ENCODE measurements around the gene TCF19. TPM values are rescaled to one million over a fixed set of nuclear protein-coding genes. Genes with fewer than 3 reads are reported as not detected.
"Not testable (repeated sequence)": the region's sequence is repeated elsewhere in the genome, so short reads cannot be mapped to it uniquely, and the experiment has no call there.

TCF19 gene
- total and polyA plus RNA-seq, 5 donors from 2014 or later: 8.3 to 13.3 (median 10.9) TPM

DNA sequence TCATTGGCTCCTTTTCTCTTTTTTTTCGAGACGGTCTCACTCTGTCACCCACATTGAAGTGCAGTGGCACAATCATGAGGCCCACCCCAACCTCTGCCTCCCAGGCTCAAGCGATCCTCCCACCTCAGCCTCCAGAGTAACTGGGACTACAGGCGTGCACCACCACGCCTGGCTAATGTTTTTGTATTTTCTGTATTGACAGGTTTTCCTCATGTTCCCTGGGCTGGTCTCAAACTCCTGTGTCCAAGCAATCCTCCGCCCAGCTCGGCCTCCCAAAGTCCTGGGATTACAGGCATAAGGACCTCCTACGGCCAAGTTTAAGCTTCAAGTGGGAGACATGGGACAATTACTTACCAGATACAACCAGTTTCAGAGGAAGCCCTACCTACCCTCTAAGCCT, 21.5 kb downstream of the TCF19 start:
- peaks cover 8% of the 10 kb centered on the region for H3K4me1 ChIP-seq (ENCODE audit: control insufficient read depth, insufficient read depth, low read length, poor library complexity, severe bottlenecking)
- H3K4me3 ChIP-seq (ENCODE audit: low read depth, low read length): peak overlapping the region; percentile 31
- Mint-ChIP-seq H3K27me3 (no peaks in the 10 kb centered on the region), H3K9me3 (no peaks in the 10 kb centered on the region), H3K27ac (no peak overlapping the region), H3K36me3 (no peaks in the 10 kb centered on the region), H3K4me1 (peaks cover 9 to 20% (median 15%) of the 10 kb centered on the region in 4 donors), H3K4me3 (peak overlapping the region in 3 of 4 donors; percentile 23 to 84 (median 74))
- no peaks in the 10 kb centered on the region for H3K9me3 ChIP-seq (ENCODE audit: control insufficient read depth in 2 of 2, low read length in 2 of 2)
- ATAC-seq (ENCODE audit: low read depth in 2 of 2) (no peak), DNase-seq (no peak)
- no peaks in the 10 kb centered on the region for H3K36me3 ChIP-seq (ENCODE audit: control insufficient read depth, insufficient read depth, low read length)
- no peaks in the 10 kb centered on the region for H3K27me3 ChIP-seq (ENCODE audit: control insufficient read depth, insufficient read depth, low read length)
- no peak overlapping the region for H3K27ac ChIP-seq (ENCODE audit: insufficient read depth, low read length, poor library complexity, severe bottlenecking)

DNA sequence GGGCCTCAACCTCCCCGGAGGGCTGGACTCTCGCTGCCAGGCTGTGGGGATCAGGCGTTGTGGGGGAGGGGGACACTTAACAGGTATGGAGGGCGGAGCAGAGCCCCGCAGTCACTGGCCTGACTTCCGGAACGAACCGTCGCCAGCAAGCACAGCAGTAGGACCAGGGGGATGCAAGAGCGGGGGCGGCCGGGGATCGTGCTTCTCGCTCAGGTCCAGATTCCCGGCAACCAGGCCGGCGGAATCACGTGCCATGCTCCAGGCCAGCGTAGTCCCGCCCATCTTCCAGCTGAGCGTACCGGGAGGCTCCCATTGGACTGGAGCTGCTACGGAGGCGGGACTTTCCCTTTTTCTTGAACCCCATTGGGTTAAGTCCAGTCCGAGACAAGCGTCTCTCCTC, 22.1 kb downstream of the TCF19 start:
- Mint-ChIP-seq H3K4me3 (peak overlapping the region; percentile 74 to 89 (median 86)), H3K27ac (peak overlapping the region in 2 of 3 donors; percentile 52 to 84), H3K36me3 (no peaks in the 10 kb centered on the region), H3K9me3 (no peaks in the 10 kb centered on the region), H3K4me1 (peaks cover 9 to 22% (median 15%) of the 10 kb centered on the region in 4 donors), H3K27me3 (no peaks in the 10 kb centered on the region)
- Histone ChIP-seq H3K27me3 (ENCODE audit: control insufficient read depth, insufficient read depth, low read length) (no peaks in the 10 kb centered on the region), H3K27ac (ENCODE audit: insufficient read depth, low read length, poor library complexity, severe bottlenecking) (no peak overlapping the region), H3K4me3 (ENCODE audit: low read depth, low read length) (peak overlapping the region; percentile 31), H3K9me3 (ENCODE audit: control insufficient read depth in 2 of 2, low read length in 2 of 2) (no peaks in the 10 kb centered on the region), H3K4me1 (ENCODE audit: control insufficient read depth, insufficient read depth, low read length, poor library complexity, severe bottlenecking) (peaks cover 8% of the 10 kb centered on the region), H3K36me3 (ENCODE audit: control insufficient read depth, insufficient read depth, low read length) (no peaks in the 10 kb centered on the region)
- DNase-seq: peak; percentile 54 to 81 (median 54)
- ATAC-seq (ENCODE audit: low read depth in 2 of 2): peak; percentile 82 to 97

DNA sequence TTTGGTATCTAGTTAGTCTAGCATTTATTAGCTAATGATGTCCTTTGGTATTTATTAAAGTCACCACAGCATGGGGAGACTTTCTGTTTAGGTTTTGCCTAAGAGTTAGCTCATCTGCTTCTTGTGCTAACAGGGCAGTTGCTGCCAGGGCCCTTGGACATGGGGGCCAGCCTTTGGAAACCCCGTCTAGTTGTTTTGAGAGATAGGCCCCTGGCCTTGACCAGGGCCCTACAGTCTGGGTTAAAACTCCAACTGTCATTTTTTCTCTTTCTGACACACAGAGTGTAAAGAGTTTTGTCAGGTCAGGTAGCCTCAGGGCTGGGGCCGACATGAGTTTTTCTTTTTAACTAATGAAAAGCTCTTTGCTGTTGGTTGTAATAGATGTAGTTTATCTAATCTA, 24.9 kb downstream of the TCF19 start:
- not testable (repeated sequence) for H3K27me3 ChIP-seq (ENCODE audit: control insufficient read depth, insufficient read depth, low read length); H3K4me3 Mint-ChIP-seq; H3K9me3 Mint-ChIP-seq; H3K4me1 ChIP-seq (ENCODE audit: control insufficient read depth, insufficient read depth, low read length, poor library complexity, severe bottlenecking); H3K27ac Mint-ChIP-seq; DNase-seq; H3K36me3 Mint-ChIP-seq; H3K4me3 ChIP-seq (ENCODE audit: low read depth, low read length); H3K27ac ChIP-seq (ENCODE audit: insufficient read depth, low read length, poor library complexity, severe bottlenecking); ATAC-seq (ENCODE audit: low read depth in 2 of 2); H3K36me3 ChIP-seq (ENCODE audit: control insufficient read depth, insufficient read depth, low read length); H3K27me3 Mint-ChIP-seq; H3K9me3 ChIP-seq (ENCODE audit: control insufficient read depth in 2 of 2, low read length in 2 of 2)
- H3K4me1 Mint-ChIP-seq: peaks cover 6 to 22% (median 13%) of the 10 kb centered on the region in 4 donors

DNA sequence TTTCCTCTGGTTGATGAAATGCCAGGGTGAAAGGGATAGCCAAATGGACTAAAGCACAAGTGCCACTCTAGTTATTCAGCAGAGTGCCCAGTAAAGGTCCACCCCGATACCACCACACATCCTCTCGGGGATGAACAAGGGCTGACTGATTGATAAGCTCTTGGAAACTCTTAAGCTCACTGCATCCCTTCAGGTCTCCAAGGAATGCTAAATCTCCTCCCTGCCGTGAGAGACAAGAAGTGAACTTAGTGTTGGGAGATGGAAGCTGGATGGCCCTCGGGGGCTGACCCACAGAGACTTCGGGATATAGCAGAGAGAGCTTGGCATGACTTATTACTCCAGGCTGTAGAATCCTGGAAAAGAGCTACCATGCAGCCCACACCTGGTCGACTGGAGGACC, 25.5 kb downstream of the TCF19 start:
- H3K27me3 Mint-ChIP-seq; H3K36me3 ChIP-seq (ENCODE audit: control insufficient read depth, insufficient read depth, low read length); H3K27ac Mint-ChIP-seq; H3K4me1 ChIP-seq (ENCODE audit: control insufficient read depth, insufficient read depth, low read length, poor library complexity, severe bottlenecking); H3K36me3 Mint-ChIP-seq; ATAC-seq (ENCODE audit: low read depth in 2 of 2); H3K4me3 Mint-ChIP-seq; H3K27me3 ChIP-seq (ENCODE audit: control insufficient read depth, insufficient read depth, low read length); H3K9me3 Mint-ChIP-seq; H3K27ac ChIP-seq (ENCODE audit: insufficient read depth, low read length, poor library complexity, severe bottlenecking); H3K9me3 ChIP-seq (ENCODE audit: control insufficient read depth in 2 of 2, low read length in 2 of 2); H3K4me3 ChIP-seq (ENCODE audit: low read depth, low read length); DNase-seq: not testable (repeated sequence)
- peaks cover under 1 to 16% (median 8%) of the 10 kb centered on the region in 4 donors for H3K4me1 Mint-ChIP-seq

DNA sequence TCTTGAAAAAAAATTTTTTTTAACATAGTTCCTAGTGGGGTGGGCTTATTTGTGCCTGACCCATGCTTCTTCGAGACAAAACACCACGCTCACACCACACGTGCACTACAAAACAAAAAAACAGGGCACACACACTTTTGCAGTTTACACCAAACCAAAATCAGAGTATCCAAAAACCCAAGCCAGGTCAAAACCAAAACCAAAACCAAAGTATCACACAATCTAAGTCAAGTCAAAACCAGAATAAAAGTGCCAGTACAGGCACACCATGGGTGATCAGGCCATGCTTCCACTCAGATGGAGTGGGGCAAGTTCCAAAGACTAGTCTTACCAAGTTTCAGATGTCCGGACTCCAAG, 27.3 kb downstream of the TCF19 start:
- H3K4me1 ChIP-seq (ENCODE audit: control insufficient read depth, insufficient read depth, low read length, poor library complexity, severe bottlenecking); H3K27me3 ChIP-seq (ENCODE audit: control insufficient read depth, insufficient read depth, low read length); H3K9me3 Mint-ChIP-seq; H3K36me3 ChIP-seq (ENCODE audit: control insufficient read depth, insufficient read depth, low read length); H3K4me1 Mint-ChIP-seq; H3K9me3 ChIP-seq (ENCODE audit: control insufficient read depth in 2 of 2, low read length in 2 of 2); ATAC-seq (ENCODE audit: low read depth in 2 of 2); H3K27me3 Mint-ChIP-seq; H3K27ac ChIP-seq (ENCODE audit: insufficient read depth, low read length, poor library complexity, severe bottlenecking); H3K4me3 ChIP-seq (ENCODE audit: low read depth, low read length); H3K4me3 Mint-ChIP-seq; H3K36me3 Mint-ChIP-seq: not testable (repeated sequence)
- peak in 1 of 3 donors; percentile 44 for DNase-seq
- peak overlapping the region in 1 of 3 donors; percentile 93 for H3K27ac Mint-ChIP-seq

DNA sequence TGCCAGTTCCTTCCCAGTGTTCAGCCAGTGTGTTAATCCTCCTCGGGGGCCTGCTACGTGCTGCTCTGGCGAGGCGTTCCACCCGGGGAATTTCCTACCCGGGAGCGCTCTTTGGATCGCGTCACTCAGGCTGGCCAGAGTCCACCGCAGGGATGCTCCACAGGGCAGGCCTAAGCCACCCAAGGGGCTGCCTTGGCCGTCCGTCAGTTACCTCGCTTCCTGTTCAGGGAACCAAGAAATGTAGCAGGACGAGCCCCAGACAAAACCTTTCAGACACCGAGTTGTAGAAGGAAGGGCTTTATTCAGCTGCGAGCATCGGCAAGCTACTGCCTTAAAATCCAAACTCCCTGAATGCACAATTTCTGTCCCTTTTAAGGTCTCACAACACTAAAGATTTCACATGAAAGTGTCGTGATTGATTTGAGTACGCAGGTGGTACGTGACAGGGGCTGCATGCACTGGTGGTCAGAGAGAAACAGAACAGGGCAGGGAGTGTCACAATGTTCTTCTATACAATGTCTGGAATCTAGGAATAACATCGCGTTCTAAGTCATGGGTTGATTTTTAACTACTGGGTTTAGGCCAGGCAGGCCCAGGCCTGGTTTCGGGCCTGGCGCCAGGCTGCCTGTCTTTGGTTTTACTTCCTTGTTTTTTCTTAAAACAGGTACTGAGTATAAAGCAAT, 27.8 kb downstream of the TCF19 start:
- peak overlapping the region in 1 of 3 donors; percentile 0 for H3K27ac Mint-ChIP-seq
- ATAC-seq (ENCODE audit: low read depth in 2 of 2): no peak
- Histone ChIP-seq H3K4me3 (ENCODE audit: low read depth, low read length) (no peak overlapping the region), H3K9me3 (ENCODE audit: control insufficient read depth in 2 of 2, low read length in 2 of 2) (no peaks in the 10 kb centered on the region), H3K36me3 (ENCODE audit: control insufficient read depth, insufficient read depth, low read length) (no peaks in the 10 kb centered on the region), H3K27me3 (ENCODE audit: control insufficient read depth, insufficient read depth, low read length) (no peaks in the 10 kb centered on the region), H3K27ac (ENCODE audit: insufficient read depth, low read length, poor library complexity, severe bottlenecking) (no peak overlapping the region), H3K4me1 (ENCODE audit: control insufficient read depth, insufficient read depth, low read length, poor library complexity, severe bottlenecking) (no peaks in the 10 kb centered on the region)
- peak overlapping the region in 1 of 4 donors; percentile 68 for H3K4me3 Mint-ChIP-seq
- H3K9me3 Mint-ChIP-seq: no peaks in the 10 kb centered on the region
- H3K4me1 Mint-ChIP-seq: peaks cover 0 to 5% (median 2%) of the 10 kb centered on the region in 4 donors
- no peaks in the 10 kb centered on the region for H3K27me3 Mint-ChIP-seq
- H3K36me3 Mint-ChIP-seq: no peaks in the 10 kb centered on the region
- no peak for DNase-seq

DNA sequence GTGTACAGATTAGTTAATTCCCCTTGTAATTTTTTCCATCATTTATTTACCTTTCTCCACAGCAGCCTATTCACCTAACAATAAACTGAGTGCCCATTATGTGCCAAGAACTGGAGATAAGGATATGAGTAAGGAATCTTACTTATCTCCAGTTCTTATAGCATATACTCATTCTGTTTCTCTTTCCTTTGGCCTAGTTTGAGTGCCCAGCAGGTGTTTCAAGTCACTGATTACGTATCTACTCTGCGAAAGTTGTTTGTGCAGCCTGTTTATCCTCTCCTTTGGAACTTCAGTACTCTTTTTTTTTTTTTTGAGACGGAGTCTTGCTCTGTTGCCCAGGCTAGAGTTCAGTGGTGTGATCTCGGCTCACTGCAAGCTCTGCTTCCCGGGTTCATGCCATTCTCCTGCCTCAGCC, 29.4 kb downstream of the TCF19 start:
- H3K4me1 Mint-ChIP-seq: peaks cover 0 to 12% (median 5%) of the 10 kb centered on the region in 4 donors
- H3K4me3 Mint-ChIP-seq: no peak overlapping the region
- no peak for DNase-seq
- no peak for ATAC-seq (ENCODE audit: low read depth in 2 of 2)
- Histone ChIP-seq H3K36me3 (ENCODE audit: control insufficient read depth, insufficient read depth, low read length) (no peaks in the 10 kb centered on the region), H3K4me3 (ENCODE audit: low read depth, low read length) (no peak overlapping the region), H3K27me3 (ENCODE audit: control insufficient read depth, insufficient read depth, low read length) (no peaks in the 10 kb centered on the region), H3K27ac (ENCODE audit: insufficient read depth, low read length, poor library complexity, severe bottlenecking) (no peak overlapping the region), H3K4me1 (ENCODE audit: control insufficient read depth, insufficient read depth, low read length, poor library complexity, severe bottlenecking) (no peaks in the 10 kb centered on the region), H3K9me3 (ENCODE audit: control insufficient read depth in 2 of 2, low read length in 2 of 2) (no peaks in the 10 kb centered on the region)
- H3K27ac Mint-ChIP-seq: peak overlapping the region in 1 of 3 donors; percentile 0
- no peaks in the 10 kb centered on the region for H3K27me3 Mint-ChIP-seq
- H3K9me3 Mint-ChIP-seq: no peaks in the 10 kb centered on the region
- no peaks in the 10 kb centered on the region for H3K36me3 Mint-ChIP-seq

DNA sequence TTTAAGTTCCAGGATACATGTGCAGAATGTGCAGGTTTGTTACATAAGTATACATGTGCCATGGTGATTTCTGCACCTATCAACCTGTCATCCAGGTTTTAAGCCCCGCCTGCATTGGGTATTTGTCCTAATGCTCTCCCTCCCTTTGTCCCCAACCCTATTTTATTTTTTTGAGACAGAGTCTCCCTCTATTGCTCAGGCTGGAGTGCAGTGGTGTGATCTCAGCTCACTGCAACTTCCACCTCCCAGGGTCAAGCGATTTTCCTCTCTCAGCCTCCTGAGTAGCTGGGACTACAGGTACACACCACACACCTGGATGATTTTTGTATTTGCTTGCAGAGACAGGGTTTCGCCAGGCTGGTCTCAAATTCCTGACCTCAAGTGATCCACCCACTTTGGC, 30.8 kb downstream of the TCF19 start:
- not testable (repeated sequence) for DNase-seq; H3K9me3 Mint-ChIP-seq; H3K4me3 ChIP-seq (ENCODE audit: low read depth, low read length); H3K27me3 Mint-ChIP-seq; H3K27ac Mint-ChIP-seq; H3K4me1 ChIP-seq (ENCODE audit: control insufficient read depth, insufficient read depth, low read length, poor library complexity, severe bottlenecking); H3K36me3 Mint-ChIP-seq; H3K36me3 ChIP-seq (ENCODE audit: control insufficient read depth, insufficient read depth, low read length); H3K27me3 ChIP-seq (ENCODE audit: control insufficient read depth, insufficient read depth, low read length); H3K9me3 ChIP-seq (ENCODE audit: control insufficient read depth in 2 of 2, low read length in 2 of 2); H3K27ac ChIP-seq (ENCODE audit: insufficient read depth, low read length, poor library complexity, severe bottlenecking); H3K4me3 Mint-ChIP-seq; ATAC-seq (ENCODE audit: low read depth in 2 of 2)
- H3K4me1 Mint-ChIP-seq: peaks cover 0 to 16% (median 8%) of the 10 kb centered on the region in 4 donors

All from CD4-positive, CD25-positive, alpha-beta regulatory T cell (primary cell).